GM23338 (cell line): Measurements from ENCODE around the gene MMP17.
"Not testable (repeated sequence)": the region's sequence is repeated elsewhere in the genome, so short reads cannot be mapped to it uniquely, and the experiment has no call there.

Experiments used
- CREB1 ChIP-seq: fragments of 250-450 bp; sonication (Bioruptor Pico); IDR thresholded peaks from 2 replicates; pipeline ENCODE4 v1.5.0; 2020; ENCODE audit warnings: low read depth, mild to moderate bottlenecking, moderate library complexity
- CTCF ChIP-seq, 2 experiments: fragments of 200-600 bp in 1 of 2; sonication (generic) in 1 of 2; conservative IDR thresholded peaks; 2 replicates each; pipeline versions ENCODE4 v1.5.1 to v1.6.1; 2016 to 2017; ENCODE audit warnings: antibody characterized with exemption in 2 of 2, low read depth in 2 of 2, mild to moderate bottlenecking in 2 of 2, moderate library complexity in 1 of 2
- EZH2 ChIP-seq: fragments of 200-600 bp; sonication (generic); IDR thresholded peaks from one replicate; pipeline ENCODE4 v1.8.0; 2017; ENCODE audit warnings: antibody characterized with exemption, mild to moderate bottlenecking, low read depth; ENCODE audit not compliant: unreplicated experiment
- EZH2phosphoT487 ChIP-seq: fragments of 200-600 bp; sonication (generic); IDR thresholded peaks from one replicate; pipeline ENCODE4 v1.8.1; 2018; ENCODE audit warnings: antibody characterized with exemption; ENCODE audit not compliant: unreplicated experiment
- JUNB ChIP-seq: IDR thresholded peaks from one replicate; pipeline ENCODE4 v1.6.1; 2016; ENCODE audit warnings: antibody characterized with exemption; ENCODE audit not compliant: unreplicated experiment
- NANOG ChIP-seq: IDR thresholded peaks from 2 replicates; pipeline ENCODE4 v1.6.1; 2016; ENCODE audit warnings: antibody characterized with exemption, borderline replicate concordance
- POLR2AphosphoS5 ChIP-seq: IDR thresholded peaks from 2 replicates; pipeline ENCODE4 v1.6.1; 2016; ENCODE audit warnings: antibody characterized with exemption, low read depth
- REST ChIP-seq: IDR thresholded peaks from one replicate; pipeline ENCODE4 v1.6.1; 2018; ENCODE audit warnings: antibody characterized with exemption; ENCODE audit not compliant: unreplicated experiment
- STAT1 ChIP-seq: IDR thresholded peaks from one replicate; pipeline ENCODE4 v1.6.1; 2016; ENCODE audit warnings: antibody characterized with exemption; ENCODE audit not compliant: unreplicated experiment
- ZNF114 ChIP-seq: fragments of 250-450 bp; sonication (Bioruptor Pico); IDR thresholded peaks from 2 replicates; pipeline ENCODE4 v1.5.0; 2020; ENCODE audit warnings: mild to moderate bottlenecking, moderate library complexity
- ZNF331 ChIP-seq: fragments of 250-450 bp; sonication (Bioruptor Pico); IDR thresholded peaks from 2 replicates; pipeline ENCODE4 v1.5.0; 2020; ENCODE audit warnings: low read depth, mild to moderate bottlenecking, moderate library complexity
- ZNF462 ChIP-seq: fragments of 250-450 bp; sonication (Bioruptor Pico); IDR thresholded peaks from 2 replicates; pipeline ENCODE4 v1.5.0; 2020; ENCODE audit warnings: mild to moderate bottlenecking, moderate library complexity
- TF ChIP-seq, protein P1 (sequence below): IDR thresholded peaks from 2 replicates; pipeline ENCODE4 v1.6.1; 2016; ENCODE audit warnings: antibody characterized with exemption

DNA sequence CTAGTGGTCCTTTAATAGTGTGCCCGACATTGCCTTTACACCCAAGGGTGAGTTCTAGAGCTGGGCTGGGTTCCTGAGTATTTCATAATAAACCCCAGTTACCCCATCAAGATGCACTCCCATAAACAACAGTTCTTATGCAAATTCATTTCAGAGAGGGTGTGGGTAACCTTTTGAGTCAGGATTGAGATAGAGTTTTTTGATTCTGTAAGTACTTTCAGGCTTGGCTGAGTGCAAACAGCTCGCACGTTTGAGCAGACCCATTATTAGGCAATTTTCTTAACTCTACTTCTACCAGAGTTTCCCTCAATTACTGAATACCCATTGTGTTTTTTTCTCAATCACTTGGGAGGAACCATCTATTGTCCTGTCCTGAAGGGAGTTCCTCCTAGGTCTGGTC is 50.2 kb downstream of the MMP17 start:
- TF ChIP-seq POLR2AphosphoS5; CTCF (conservative IDR thresholded peaks at IDR 0.05; ENCODE audit: low read depth in 2 of 2); JUNB; EZH2; EZH2phosphoT487; CREB1; REST; NANOG; ZNF462 (CRISPR knock-in tag); ZNF331 (CRISPR knock-in tag); ZNF114 (CRISPR knock-in tag); STAT1: not testable (repeated sequence)
- TF ChIP-seq, protein P1, sequence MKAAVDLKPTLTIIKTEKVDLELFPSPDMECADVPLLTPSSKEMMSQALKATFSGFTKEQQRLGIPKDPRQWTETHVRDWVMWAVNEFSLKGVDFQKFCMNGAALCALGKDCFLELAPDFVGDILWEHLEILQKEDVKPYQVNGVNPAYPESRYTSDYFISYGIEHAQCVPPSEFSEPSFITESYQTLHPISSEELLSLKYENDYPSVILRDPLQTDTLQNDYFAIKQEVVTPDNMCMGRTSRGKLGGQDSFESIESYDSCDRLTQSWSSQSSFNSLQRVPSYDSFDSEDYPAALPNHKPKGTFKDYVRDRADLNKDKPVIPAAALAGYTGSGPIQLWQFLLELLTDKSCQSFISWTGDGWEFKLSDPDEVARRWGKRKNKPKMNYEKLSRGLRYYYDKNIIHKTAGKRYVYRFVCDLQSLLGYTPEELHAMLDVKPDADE = not testable (repeated sequence)
